ENCODE measurements around the gene UST. TPM values are rescaled to one million over a fixed set of nuclear protein-coding genes. Genes with fewer than 3 reads are reported as not detected.
A peak's percentile ranks its signal among the peaks of the same experiment; 100 is the strongest.

UST gene
- total and polyA plus RNA-seq, 9 of the 15 experiments (the other 6 are each of a cell fraction or from before 2014, with no cell fraction given) = 0.04 to 0.10 TPM; not detected in 7

- intact Hi-C loops (cut with micrococcal nuclease) = no loop called here
- no peaks in the 10 kb centered on the region for H3K36me3 ChIP-seq (ENCODE audit: control insufficient read depth, insufficient read depth, low read length)
- no peaks in the 10 kb centered on the region for H3K27me3 ChIP-seq (ENCODE audit: control insufficient read depth in 2 of 2, insufficient read depth in 2 of 2, low read length in 2 of 2)
- H3K9ac ChIP-seq (ENCODE audit: insufficient read depth in 1 of 2, low read depth in 2 of 2, low read length in 2 of 2) = no peak overlapping the region
- ATAC-seq (no peak), DNase-seq (ENCODE audit: extremely low read depth in 1 of 4, low spot score in 3 of 4) (no peak), FAIRE-seq (no peak)
- no peaks in the 10 kb centered on the region for H4K20me1 ChIP-seq (replicated peaks; ENCODE audit: control insufficient read depth, insufficient read depth, low read length)
- peaks cover 14 to 33% of the 10 kb centered on the region in 2 experiments for H3K4me1 ChIP-seq (replicated peaks in 1 of 2; ENCODE audit: control insufficient read depth in 2 of 2, insufficient read depth in 2 of 2, low read length in 2 of 2)
- no peak overlapping the region for H3K4me3 ChIP-seq
- no peaks in the 10 kb centered on the region for H3K9me1 ChIP-seq (ENCODE audit: control insufficient read depth, insufficient read depth, low read length)
- no TSS peak for BruUV-seq (replicated peaks)
- POLR2A ChIA-PET = no interaction called here
- H3K9me3 ChIP-seq (replicated peaks; ENCODE audit: control insufficient read depth, insufficient read depth, low read depth, low read length) = peaks cover 2% of the 10 kb centered on the region; the same call in 1 of the 2 replicates
- in situ Hi-C loops (cut with MboI) = no loop called here
- no peaks in the 10 kb centered on the region for H3K79me2 ChIP-seq (ENCODE audit: control insufficient read depth, insufficient read depth, low read length)
- WGBS (ENCODE audit: insufficient coverage, low coverage, missing lambda C conversion rate) = 64% methylated on average over 1 of the region's 1 CpG
- no peak overlapping the region for H3K4me2 ChIP-seq (ENCODE audit: insufficient read depth, low read length)
- no peak for TF ChIP-seq CBFA2T2 (conservative IDR thresholded peaks at IDR 0.05)
- peak; percentile 68 for TF ChIP-seq RBM25 (IDR thresholded peaks at IDR 0.05; ENCODE audit: low read depth, low read length, severe bottlenecking)
- TF ChIP-seq BCOR (IDR thresholded peaks at IDR 0.05) = peak; percentile 36; the same call in 1 of the 2 replicates
- TF ChIP-seq ZNF146 (CRISPR knock-in tag; IDR thresholded peaks at IDR 0.05; ENCODE audit: unreplicated experiment) = peak; percentile 78
- no peak for TF ChIP-seq OTX1 (CRISPR knock-in tag; IDR thresholded peaks at IDR 0.05)
- H2AFZ ChIP-seq (ENCODE audit: low read depth, low read length) = no peak overlapping the region
- H3K27ac ChIP-seq (ENCODE audit: extremely low read depth, low read depth, low read length) = no peak overlapping the region
- CTCF ChIA-PET (ENCODE audit: low intra/inter-chr PET ratio) = no interaction called here
Measured at GRCh38 chr6:149125309-149125708, 378.5 kb downstream of the UST start.
